ENCODE results near the gene LRRC8D.

- TF ChIP-seq POLR2A (IDR thresholded peaks at IDR 0.05; ENCODE audit: low read length) (no peak), GATA1 (IDR thresholded peaks at IDR 0.05; ENCODE audit: low read depth, low read length) (no peak)
Observed at GRCh38 chr1:89898695-89899470, 78.1 kb downstream of the LRRC8D start.
